Subcutaneous preadipocyte (primary cell): ENCODE measurements around the gene FSTL5. TPM values are rescaled to one million over a fixed set of nuclear protein-coding genes. Genes with fewer than 3 reads are reported as not detected.

Experiments used
- total RNA-seq: library from RNA; depleted of rRNA; stranded (reverse); fragments of >200 nt; gene quantifications from 2 replicates; pipeline ENCODE4 v1.2.3, GENCODE V29; 2012

FSTL5 gene
- not detected in 2 replicates for total RNA-seq

DNA sequence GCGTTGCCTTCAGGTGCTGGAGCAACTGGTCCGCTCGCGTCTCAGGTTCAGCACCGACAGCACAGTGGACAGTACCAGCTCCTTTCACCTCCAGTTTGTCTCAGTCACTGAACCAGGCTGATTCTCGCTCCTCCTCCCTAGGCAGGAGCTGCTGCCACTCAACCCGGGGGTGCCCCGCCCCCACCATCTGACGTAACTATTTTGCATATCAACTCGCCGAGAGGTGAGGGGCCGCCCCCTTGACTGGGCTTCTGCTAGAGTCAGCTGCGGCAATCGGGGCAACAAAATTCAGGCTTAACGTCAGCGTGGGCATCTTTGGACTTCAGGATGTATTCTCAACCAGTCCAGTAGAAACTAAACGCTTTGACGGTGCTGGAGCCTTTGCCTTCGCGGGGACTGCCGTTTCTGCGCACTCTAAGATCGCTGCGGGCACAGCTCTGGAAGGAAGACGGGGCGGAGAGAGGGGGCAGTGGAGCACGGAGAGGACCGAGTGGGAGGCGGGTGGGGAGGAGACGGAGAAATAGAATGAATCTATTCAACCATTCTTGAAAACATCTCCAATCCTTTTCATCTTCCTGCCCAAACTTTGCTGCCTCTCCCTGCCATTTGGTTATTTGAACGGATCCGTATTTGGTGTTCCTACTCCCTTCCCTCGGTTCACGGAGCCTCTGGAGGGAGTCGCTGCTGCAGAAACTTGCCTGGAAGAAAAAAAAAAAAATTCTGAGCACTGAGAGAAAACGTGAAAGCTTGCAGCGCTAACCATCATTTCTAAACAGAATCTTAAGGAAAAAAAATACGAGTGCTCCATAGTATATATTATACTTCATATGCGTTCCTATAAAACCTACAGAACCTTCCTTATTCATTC lies at the start of gene FSTL5:
Gene FSTL5 (minus strand): TSS at position 109 of the 868 bp plus-strand sequence. CDS start 52,604 bp downstream, outside the sequence.

